Choroid plexus epithelial cell (primary cell): ENCODE results near the gene TCERG1L.

Experiments used
- DNase-seq: peaks from one replicate; pipeline ENCODE4 v3.0.0-alpha.2; 2010; ENCODE audit warnings: low read depth
- H3K4me3 ChIP-seq: 2 replicates; pipeline ENCODE4 v1.5.1; 2011; ENCODE audit warnings: low read depth, mild to moderate bottlenecking, control low read depth, low read length, moderate library complexity
- CTCF ChIP-seq: conservative IDR thresholded peaks from 2 replicates; pipeline ENCODE4 v1.5.1; 2011; ENCODE audit warnings: low read depth, mild to moderate bottlenecking, control low read depth, inconsistent platforms, low read length, moderate library complexity

The TCERG1L gene

GRCh38 chr10:131056091-131056579 is 255.4 kb downstream of the TCERG1L start:
- no peak overlapping the region for H3K4me3 ChIP-seq
- DNase-seq = no peak
- TF ChIP-seq CTCF = no peak

GRCh38 chr10:131055437-131055836 is 256.1 kb downstream of the TCERG1L start:
- no peak overlapping the region for H3K4me3 ChIP-seq
- TF ChIP-seq CTCF = no peak
- no peak for DNase-seq

- no peak for TF ChIP-seq CTCF
- H3K4me3 ChIP-seq = no peak overlapping the region
- DNase-seq = no peak
Observed at GRCh38 chr10:131053192-131053591, 258.3 kb downstream of the TCERG1L start.

GRCh38 chr10:131050162-131050766 is 261.3 kb downstream of the TCERG1L start:
- H3K4me3 ChIP-seq = no peak overlapping the region
- no peak for TF ChIP-seq CTCF
- DNase-seq = no peak

GRCh38 chr10:131049016-131049415 is 262.5 kb downstream of the TCERG1L start:
- no peak for TF ChIP-seq CTCF
- DNase-seq = no peak
- H3K4me3 ChIP-seq = no peak overlapping the region

GRCh38 chr10:131048606-131049005 is 262.9 kb downstream of the TCERG1L start:
- DNase-seq = no peak
- no peak for TF ChIP-seq CTCF
- no peak overlapping the region for H3K4me3 ChIP-seq

- no peak for TF ChIP-seq CTCF
- no peak overlapping the region for H3K4me3 ChIP-seq
- DNase-seq = no peak
Observed at GRCh38 chr10:131047501-131047900, 264.0 kb downstream of the TCERG1L start.
